Bronchial epithelial cell (primary cell): ENCODE measurements around the gene PNPLA7. TPM values are rescaled to one million over a fixed set of nuclear protein-coding genes. Genes with fewer than 3 reads are reported as not detected.
"Not testable (repeated sequence)": the region's sequence is repeated elsewhere in the genome, so short reads cannot be mapped to it uniquely, and the experiment has no call there.

Experiments
- DNase-seq: peaks from one replicate; pipeline ENCODE4 v3.0.0-alpha.2; 2010; ENCODE audit warnings: low read depth
- FAIRE-seq: peaks from 2 replicates; lab custom pipeline; 2011; peaks lifted over from hg19 to GRCh38; lab: Jason Lieb, UNC
- H3K27me3 ChIP-seq: 2 replicates; pipeline ENCODE4 v1.5.1; 2011; ENCODE audit warnings: low read length; ENCODE audit not compliant: control insufficient read depth, insufficient read depth
- H3K36me3 ChIP-seq: 2 replicates; pipeline ENCODE4 v1.5.1; 2011; ENCODE audit warnings: low read length; ENCODE audit not compliant: control insufficient read depth, insufficient read depth
- H3K4me3 ChIP-seq: 2 replicates; pipeline ENCODE4 v1.5.1; 2011; ENCODE audit warnings: mild to moderate bottlenecking, low read depth, low read length, control low read depth
- CTCF ChIP-seq: IDR thresholded peaks from 2 replicates; pipeline ENCODE4 v1.5.1; 2011; ENCODE audit warnings: mild to moderate bottlenecking, moderate library complexity, low read length, control low read depth, inconsistent platforms; ENCODE audit not compliant: insufficient read depth, severe bottlenecking
- total RNA-seq: library from RNA; depleted of rRNA; stranded (reverse); fragments of >200 nt; gene quantifications from 2 replicates; pipeline ENCODE4 v1.2.1, GENCODE V29; 2014

PNPLA7 gene
- total RNA-seq, 1 donor from 2014 or later: 0.26 TPM

GRCh38 chr9:137454145-137454596, 96.0 kb downstream of the PNPLA7 start:
- no peak for DNase-seq
- no peak for TF ChIP-seq CTCF

GRCh38 chr9:137453643-137454081, 96.5 kb downstream of the PNPLA7 start:
- H3K36me3 ChIP-seq: peaks cover 29% of the 10 kb centered on the region
- TF ChIP-seq CTCF: no peak
- H3K4me3 ChIP-seq: peak overlapping the region; percentile 38

More at GRCh38 chr9:137454145-137454596, 96.0 kb downstream of the PNPLA7 start:
- no peak for FAIRE-seq
- H3K36me3 ChIP-seq: peaks cover 29% of the 10 kb centered on the region
- peak overlapping the region; percentile 45 for H3K4me3 ChIP-seq
- no peaks in the 10 kb centered on the region for H3K27me3 ChIP-seq

DNA sequence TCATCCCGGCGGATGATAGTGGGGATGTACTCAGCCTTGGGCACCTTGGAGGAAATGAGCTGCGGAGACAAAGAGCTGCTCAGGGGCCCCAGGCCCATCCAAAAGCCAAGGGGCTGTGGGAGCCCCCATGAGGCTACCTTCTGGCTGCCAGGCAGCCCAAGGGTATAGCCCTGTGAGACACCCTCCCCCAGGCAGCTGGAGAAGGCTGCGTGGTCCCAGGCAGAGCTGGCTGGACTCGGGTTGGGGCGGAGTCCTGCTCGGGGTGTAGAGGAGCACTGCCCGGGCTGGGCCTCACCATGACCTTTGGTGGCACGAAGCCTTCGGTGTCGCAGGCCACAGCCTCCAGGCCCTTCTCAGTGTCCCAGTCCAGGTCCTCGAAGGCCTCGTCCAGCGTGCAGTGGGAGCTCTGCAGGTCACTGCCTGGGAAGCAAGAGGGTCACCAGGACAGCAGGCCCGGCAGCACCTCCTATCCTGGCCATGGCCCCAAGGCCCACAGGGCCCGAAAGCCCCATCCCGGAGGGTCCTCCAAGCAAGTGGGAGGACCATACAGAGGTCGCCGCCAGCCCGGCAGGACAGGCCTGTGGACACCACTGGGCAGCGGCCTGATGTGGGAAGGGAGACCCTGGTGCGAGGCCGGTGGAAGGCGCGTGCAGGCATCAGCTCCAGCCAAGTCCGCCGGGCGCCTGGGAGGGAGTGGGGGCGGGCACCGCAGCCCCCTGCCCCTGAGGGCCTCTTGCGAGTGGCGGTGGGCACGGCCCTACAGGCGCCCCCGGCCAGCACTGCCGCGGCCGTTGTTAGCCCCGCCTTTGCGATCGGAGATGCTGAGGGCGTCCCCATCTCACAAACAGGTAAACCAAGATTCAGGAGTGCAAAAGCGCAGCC, 97.2 kb downstream of the PNPLA7 start:
- DNase-seq (no peak), FAIRE-seq (no peak)
- no peak for TF ChIP-seq CTCF
- peaks cover 29% of the 10 kb centered on the region for H3K36me3 ChIP-seq
- peak overlapping the region; percentile 38 for H3K4me3 ChIP-seq
- no peaks in the 10 kb centered on the region for H3K27me3 ChIP-seq

More at GRCh38 chr9:137453643-137454081, 96.5 kb downstream of the PNPLA7 start:
- DNase-seq (peak; percentile 37), FAIRE-seq (no peak)
- H3K27me3 ChIP-seq: no peaks in the 10 kb centered on the region

- no peaks in the 10 kb centered on the region for H3K27me3 ChIP-seq
- DNase-seq (no peak), FAIRE-seq (no peak)
- H3K4me3 ChIP-seq: no peak overlapping the region
- no peak for TF ChIP-seq CTCF
- H3K36me3 ChIP-seq: peaks cover 27% of the 10 kb centered on the region
Observed at GRCh38 chr9:137452006-137452760, 98.0 kb downstream of the PNPLA7 start.

DNA sequence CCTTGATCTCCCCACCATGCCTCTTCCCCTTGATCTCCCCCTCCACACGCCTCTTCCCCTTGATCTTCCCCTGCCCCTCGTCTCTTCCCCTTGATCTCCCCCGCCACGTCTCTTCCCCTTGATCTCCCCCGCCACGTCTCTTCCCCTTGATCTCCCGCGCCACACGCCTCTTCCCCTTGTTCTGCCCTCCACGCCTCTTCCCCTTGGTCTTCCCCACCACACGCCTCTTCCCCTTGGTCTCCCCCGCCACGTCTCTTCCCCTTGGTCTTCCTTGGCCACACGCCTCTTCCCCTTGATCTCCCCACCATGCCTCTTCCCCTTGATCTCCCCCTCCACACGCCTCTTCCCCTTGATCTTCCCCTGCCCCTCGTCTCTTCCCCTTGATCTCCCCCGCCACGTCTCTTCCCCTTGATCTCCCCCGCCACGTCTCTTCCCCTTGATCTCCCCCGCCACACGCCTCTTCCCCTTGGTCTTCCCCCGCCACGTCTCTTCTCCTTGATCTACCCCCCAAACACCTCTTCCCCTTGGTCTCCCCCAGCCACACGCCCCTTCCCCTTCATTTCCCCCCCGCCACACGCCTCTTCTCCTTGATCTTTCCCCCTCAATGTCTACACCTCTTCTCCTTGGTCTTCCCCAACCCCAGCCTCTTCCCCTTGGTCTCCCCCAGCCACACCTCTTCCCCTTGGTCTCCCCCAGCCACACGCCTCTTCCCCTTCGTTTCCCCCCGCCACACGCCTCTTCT, 98.8 kb downstream of the PNPLA7 start:
- H3K4me3 ChIP-seq, DNase-seq, FAIRE-seq, H3K27me3 ChIP-seq: not testable (repeated sequence)
- H3K36me3 ChIP-seq: peaks cover 21% of the 10 kb centered on the region

GRCh38 chr9:137450539-137451222, 99.5 kb downstream of the PNPLA7 start:
- not testable (repeated sequence) for DNase-seq, H3K27me3 ChIP-seq, H3K4me3 ChIP-seq
- peaks cover 15% of the 10 kb centered on the region for H3K36me3 ChIP-seq
- FAIRE-seq: peak; percentile 23
